Neural cell (in vitro differentiated cells): ENCODE measurements around the gene KLHDC7B. TPM values are rescaled to one million over a fixed set of nuclear protein-coding genes. Genes with fewer than 3 reads are reported as not detected.

Experiments
- H2AFZ ChIP-seq: fragments of 200-600, 300-800 bp; sonication (generic), shearing (Covaris generic); 2 replicates; pipeline ENCODE4 v1.6.0; 2014; ENCODE audit warnings: low read depth, mild to moderate bottlenecking, antibody characterized with exemption, low read length, moderate library complexity
- H3F3A ChIP-seq: fragments of 200-600 bp; shearing (Covaris generic); 2 replicates; pipeline ENCODE4 v1.6.1; 2016; ENCODE audit warnings: mild to moderate bottlenecking, moderate library complexity, mixed read lengths, antibody characterized with exemption, low read length; ENCODE audit not compliant: insufficient read depth, poor library complexity, severe bottlenecking
- H3K27ac ChIP-seq: fragments of 200-600, 300-800 bp; sonication (generic), shearing (Covaris generic); 2 replicates; pipeline ENCODE4 v1.5.1; 2014; ENCODE audit warnings: mild to moderate bottlenecking, low read length, moderate library complexity
- H3K27me3 ChIP-seq: fragments of 300-800, 200-600 bp; sonication (generic), shearing (Covaris generic); 2 replicates; pipeline ENCODE4 v1.6.0; 2014; ENCODE audit warnings: mild to moderate bottlenecking, low read depth, low read length, moderate library complexity; ENCODE audit not compliant: insufficient read depth
- H3K36me3 ChIP-seq: fragments of 300-800, 200-600 bp; sonication (generic), shearing (Covaris generic); 2 replicates; pipeline ENCODE4 v1.5.1; 2014; ENCODE audit warnings: mild to moderate bottlenecking, antibody characterized with exemption, low read length, moderate library complexity; ENCODE audit not compliant: insufficient read depth
- H3K4me2 ChIP-seq: fragments of 300-800, 200-600 bp; sonication (generic), shearing (Covaris generic); 2 replicates; pipeline ENCODE4 v1.6.0; 2014; ENCODE audit warnings: mild to moderate bottlenecking, low read length
- H3K4me3 ChIP-seq: fragments of 300-800, 200-600 bp; sonication (generic), shearing (Covaris generic); 2 replicates; pipeline ENCODE4 v1.5.1; 2014; ENCODE audit warnings: mild to moderate bottlenecking, low read length, moderate library complexity
- H3K79me2 ChIP-seq: fragments of 200-600 bp; shearing (Covaris generic); replicated peaks from 2 replicates; pipeline ENCODE4 v1.6.0; 2014; ENCODE audit warnings: mild to moderate bottlenecking, low read length, moderate library complexity; ENCODE audit not compliant: insufficient read depth
- H3K9ac ChIP-seq: fragments of 300-800, 200-600 bp; sonication (generic), shearing (Covaris generic); 2 replicates; pipeline ENCODE4 v1.6.1; 2016; ENCODE audit warnings: mild to moderate bottlenecking, low read length, mixed read lengths
- H3K9me2 ChIP-seq: fragments of 200-600 bp; shearing (Covaris generic); 2 replicates; pipeline ENCODE4 v1.6.1; 2016; ENCODE audit warnings: mild to moderate bottlenecking, low read length, mixed read lengths; ENCODE audit not compliant: insufficient read depth
- H3K9me3 ChIP-seq: fragments of 200-600, 300-800 bp; sonication (generic), shearing (Covaris generic); 2 replicates; pipeline ENCODE4 v1.6.1; 2016; ENCODE audit warnings: mild to moderate bottlenecking, mixed run types, low read length, moderate library complexity, mixed read lengths
- H4K20me1 ChIP-seq: fragments of 200-600 bp; shearing (Covaris generic); 2 replicates; pipeline ENCODE4 v1.6.1; 2016; ENCODE audit warnings: mild to moderate bottlenecking, mixed run types; ENCODE audit not compliant: insufficient read depth
- CTCF ChIP-seq: fragments of 450-650 bp; IDR thresholded peaks from 2 replicates; pipeline ENCODE4 v1.5.1; 2014; ENCODE audit warnings: antibody characterized with exemption, mild to moderate bottlenecking, moderate library complexity; ENCODE audit not compliant: poor library complexity, severe bottlenecking
- EP300 ChIP-seq: fragments of 450-650 bp; conservative IDR thresholded peaks from 2 replicates; pipeline ENCODE4 v1.6.1; 2014; ENCODE audit warnings: antibody characterized with exemption, mild to moderate bottlenecking, moderate library complexity; ENCODE audit not compliant: poor library complexity, severe bottlenecking
- EZH2 ChIP-seq: fragments of 200-600, 300-800 bp; shearing (Covaris generic), sonication (generic); IDR thresholded peaks from 2 replicates; pipeline ENCODE4 v1.6.1; 2014; ENCODE audit warnings: antibody characterized with exemption, low read length, borderline replicate concordance, mild to moderate bottlenecking; ENCODE audit not compliant: insufficient read depth, poor library complexity, severe bottlenecking
- MXI1 ChIP-seq: fragments of 450-650 bp; conservative IDR thresholded peaks from 2 replicates; pipeline ENCODE4 v1.6.1; 2014; ENCODE audit warnings: antibody characterized with exemption, mild to moderate bottlenecking; ENCODE audit not compliant: poor library complexity, severe bottlenecking
- POLR2AphosphoS5 ChIP-seq: IDR thresholded peaks from 2 replicates; pipeline ENCODE4 v1.6.1; 2012
- RAD21 ChIP-seq: fragments of 450-650 bp; conservative IDR thresholded peaks from 2 replicates; pipeline ENCODE4 v1.6.1; 2014; ENCODE audit warnings: antibody characterized with exemption, mild to moderate bottlenecking, moderate library complexity
- REST ChIP-seq: IDR thresholded peaks from 2 replicates; pipeline ENCODE4 v1.6.1; 2012; ENCODE audit warnings: borderline replicate concordance
- SMC3 ChIP-seq: fragments of 450-650 bp; conservative IDR thresholded peaks from 2 replicates; pipeline ENCODE4 v1.6.1; 2014; ENCODE audit warnings: antibody characterized with exemption, mild to moderate bottlenecking, moderate library complexity; ENCODE audit not compliant: poor library complexity
- TAF1 ChIP-seq: IDR thresholded peaks from 2 replicates; pipeline ENCODE4 v1.6.1; 2012; ENCODE audit warnings: low read depth
- polyA plus RNA-seq: library from polyadenylated mRNA; depleted of rRNA; stranded (reverse); fragments of >200 nt; gene quantifications from 2 replicates; pipeline ENCODE4 v1.2.3, GENCODE V29; 2014

Gene KLHDC7B
- polyA plus RNA-seq, 1 donor from 2014 or later: not detected

GRCh38 chr22:50524676-50525103 lies 21.0 kb upstream of the KLHDC7B start:
- H3K27ac ChIP-seq: peak overlapping the region; percentile 69
- TF ChIP-seq EZH2 (no peak), POLR2AphosphoS5 (no peak), RAD21 (no peak), CTCF (no peak), MXI1 (no peak), TAF1 (no peak), SMC3 (no peak), REST (no peak), EP300 (no peak)
- H3K36me3 ChIP-seq: no peaks in the 10 kb centered on the region
- no peaks in the 10 kb centered on the region for H3F3A ChIP-seq
- H3K9me3 ChIP-seq: no peaks in the 10 kb centered on the region
- peaks cover 4% of the 10 kb centered on the region for H3K27me3 ChIP-seq
- H3K79me2 ChIP-seq: no peaks in the 10 kb centered on the region
- H4K20me1 ChIP-seq: no peaks in the 10 kb centered on the region
- H3K4me3 ChIP-seq: peak overlapping the region; percentile 95
- H3K9ac ChIP-seq: peak overlapping the region; percentile 81
- no peak overlapping the region for H2AFZ ChIP-seq
- peak overlapping the region; percentile 88 for H3K4me2 ChIP-seq
- H3K9me2 ChIP-seq: no peaks in the 10 kb centered on the region

- H3K4me3 ChIP-seq: peak within 1 kb of the TSS; percentile 95
- no peaks in the 10 kb centered on the region for H3K79me2 ChIP-seq
- peaks cover 9% of the 10 kb centered on the region for H3K27me3 ChIP-seq
- H4K20me1 ChIP-seq: no peaks in the 10 kb centered on the region
- no peaks in the 10 kb centered on the region for H3F3A ChIP-seq
- no peaks in the 10 kb centered on the region for H3K9me2 ChIP-seq
- H3K4me2 ChIP-seq: peak within 1 kb of the TSS; percentile 88
- peak within 1 kb of the TSS; percentile 75 for H3K27ac ChIP-seq
- peak within 1 kb of the TSS; percentile 81 for H3K9ac ChIP-seq
- H2AFZ ChIP-seq: peak within 1 kb of the TSS; percentile 27
- TF ChIP-seq TAF1 (peak; percentile 86), RAD21 (peak; percentile 62), REST (no peak), CTCF (peak; percentile 73), POLR2AphosphoS5 (peak; percentile 89), EZH2 (no peak), MXI1 (peak; percentile 84), SMC3 (peak; percentile 47), EP300 (peak; percentile 47)
- no peaks in the 10 kb centered on the region for H3K36me3 ChIP-seq
- no peaks in the 10 kb centered on the region for H3K9me3 ChIP-seq
Observed at GRCh38 chr22:50525104-50525857, 20.4 kb upstream of the KLHDC7B start, which contains the start of gene SCO2. Gene SCO2, minus strand, starts transcription at chr22:50525598. Its CDS starts 1,187 bp downstream, at chr22:50524411.
